HG02884 (cell line): Measurements from ENCODE around the gene ALDH1L1.
A peak's percentile ranks its signal among the peaks of the same experiment; 100 is the strongest.
"Not testable (repeated sequence)": the region's sequence is repeated elsewhere in the genome, so short reads cannot be mapped to it uniquely, and the experiment has no call there.

ENCODE experiments used
- ATAC-seq: cut with Tn5 transposase; IDR thresholded peaks from one replicate; pipeline ENCODE4 v1.9.1; 2021; ENCODE audit warnings: mild to moderate bottlenecking, moderate library complexity; ENCODE audit not compliant: unreplicated experiment

Gene ALDH1L1

DNA sequence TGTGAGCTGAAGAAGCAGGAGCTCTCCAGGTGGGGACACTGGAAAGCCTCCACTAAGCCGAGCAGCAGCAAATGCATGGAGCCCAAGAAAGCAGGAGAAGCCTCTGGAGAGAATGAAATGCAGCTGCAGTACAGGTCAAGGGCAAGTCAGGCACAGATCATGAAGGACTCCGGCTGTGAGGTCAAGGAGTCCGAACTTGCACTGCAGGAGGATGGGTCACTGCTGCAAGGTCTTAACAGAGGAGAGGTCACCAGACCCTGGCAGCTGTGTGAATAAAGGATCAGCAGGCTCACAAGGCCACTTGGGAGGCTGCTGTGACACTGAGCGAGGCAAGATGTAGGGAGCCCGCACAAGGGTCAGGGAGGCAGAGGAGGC is 71.7 kb downstream of the ALDH1L1 start:
- ATAC-seq, result no peak

DNA sequence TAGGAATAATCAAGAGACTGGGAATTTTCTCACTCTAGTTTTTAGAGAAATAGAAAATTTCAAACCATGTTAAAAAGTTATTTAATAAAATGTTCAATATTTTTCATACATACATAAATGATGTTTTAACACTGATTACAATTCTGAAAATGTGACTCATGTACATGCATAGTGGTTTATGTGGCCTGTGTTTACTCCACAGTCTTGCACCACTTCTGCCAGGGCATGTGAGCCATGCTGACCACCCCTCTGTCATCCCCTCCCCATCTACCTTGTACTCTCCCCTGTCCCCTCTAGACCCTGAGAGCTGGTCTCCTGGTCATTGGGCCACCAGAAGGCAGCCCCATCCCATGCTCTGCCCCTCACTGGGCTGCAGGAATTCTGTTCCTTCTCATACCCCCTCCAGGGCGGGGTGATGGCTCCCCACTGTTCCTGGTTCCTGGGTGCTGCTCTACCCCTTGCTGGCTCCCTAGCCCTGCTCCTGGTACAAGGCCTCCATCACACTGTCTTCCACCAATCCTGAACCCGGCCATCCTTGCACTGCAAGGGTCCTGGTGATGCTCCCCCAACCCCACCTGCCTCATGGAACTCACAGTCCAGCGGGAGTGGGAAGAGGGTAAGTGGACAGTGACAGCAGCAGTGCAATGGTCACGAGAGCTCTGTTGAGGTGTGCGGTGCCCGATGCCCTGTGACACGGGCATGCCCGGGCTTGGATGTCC is 72.3 kb downstream of the ALDH1L1 start:
- no peak for ATAC-seq

DNA sequence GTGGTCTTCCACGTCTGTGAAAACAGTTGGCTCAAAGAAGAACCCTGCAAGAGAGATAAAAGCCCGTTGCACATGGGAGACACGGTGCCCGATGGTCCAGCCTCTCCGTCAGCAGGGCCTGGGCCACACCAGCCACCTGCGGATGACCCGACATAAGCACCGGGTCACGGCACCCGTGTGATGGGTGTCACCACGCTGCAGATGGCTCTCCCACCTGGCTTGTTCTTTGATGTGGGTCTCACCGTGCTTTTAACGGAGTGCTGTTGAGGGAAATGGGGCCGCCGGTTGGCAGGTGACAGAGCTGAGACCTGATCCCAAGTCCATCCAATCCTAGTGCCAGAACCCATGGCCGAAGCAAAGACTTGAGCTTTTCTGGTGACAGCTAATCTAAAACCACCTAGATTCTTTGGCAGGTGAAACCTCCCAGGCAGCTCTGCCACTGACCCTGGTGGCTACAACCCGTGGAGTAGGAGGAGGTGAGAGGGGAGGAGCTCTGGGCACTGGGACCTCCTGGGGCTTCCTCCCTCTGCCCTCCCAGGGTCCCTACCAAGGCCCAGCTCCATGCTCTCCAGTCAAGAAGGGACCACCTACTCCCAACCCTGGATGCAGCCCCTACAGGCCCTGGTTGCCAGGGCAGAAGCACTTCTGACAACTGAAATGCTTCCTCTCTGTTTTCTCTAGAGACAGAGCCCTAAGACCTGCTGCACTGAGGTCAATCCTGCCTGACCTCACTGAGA is 73.0 kb downstream of the ALDH1L1 start:
- no peak for ATAC-seq

DNA sequence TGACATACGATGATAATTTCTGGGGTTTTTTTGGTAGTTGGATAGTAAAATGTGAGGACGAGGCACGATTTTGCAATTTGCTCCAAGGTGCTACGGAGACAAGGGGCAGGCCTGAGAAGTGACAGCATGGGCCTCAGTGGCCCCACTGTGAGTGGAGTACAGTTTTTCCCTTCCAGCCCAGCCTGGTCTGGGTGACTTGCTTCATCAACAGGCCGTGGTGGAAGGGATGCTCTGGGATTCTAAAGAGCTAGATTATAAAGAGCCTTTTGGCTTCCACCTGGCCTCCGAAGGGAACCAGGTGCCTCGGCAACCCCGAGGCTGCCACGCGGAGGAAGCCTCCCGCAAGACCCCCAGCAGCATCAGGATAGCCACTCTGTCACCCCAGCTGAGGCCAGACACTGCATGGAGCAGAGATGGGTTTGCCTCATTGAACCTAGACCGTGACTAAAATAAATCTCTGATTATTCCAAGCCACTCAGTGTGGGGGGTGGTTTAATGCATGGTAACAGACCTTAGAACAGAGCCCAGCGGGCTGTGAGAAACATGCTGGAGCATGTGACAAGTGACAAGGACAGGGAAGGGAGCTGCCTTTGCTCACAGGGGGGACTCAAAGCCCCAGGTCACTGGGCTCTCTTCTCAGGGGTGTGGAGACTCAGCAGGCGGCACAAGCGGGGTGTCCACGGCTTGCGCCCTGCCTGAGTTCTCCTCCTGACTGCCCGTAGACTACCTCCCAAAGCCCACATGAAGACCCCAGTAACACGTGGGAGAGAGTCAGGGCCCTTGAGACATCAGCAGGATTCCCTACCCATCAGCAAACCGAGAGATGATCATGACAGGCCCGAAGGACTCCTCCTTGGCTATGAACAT is 73.8 kb downstream of the ALDH1L1 start:
- no peak for ATAC-seq

DNA sequence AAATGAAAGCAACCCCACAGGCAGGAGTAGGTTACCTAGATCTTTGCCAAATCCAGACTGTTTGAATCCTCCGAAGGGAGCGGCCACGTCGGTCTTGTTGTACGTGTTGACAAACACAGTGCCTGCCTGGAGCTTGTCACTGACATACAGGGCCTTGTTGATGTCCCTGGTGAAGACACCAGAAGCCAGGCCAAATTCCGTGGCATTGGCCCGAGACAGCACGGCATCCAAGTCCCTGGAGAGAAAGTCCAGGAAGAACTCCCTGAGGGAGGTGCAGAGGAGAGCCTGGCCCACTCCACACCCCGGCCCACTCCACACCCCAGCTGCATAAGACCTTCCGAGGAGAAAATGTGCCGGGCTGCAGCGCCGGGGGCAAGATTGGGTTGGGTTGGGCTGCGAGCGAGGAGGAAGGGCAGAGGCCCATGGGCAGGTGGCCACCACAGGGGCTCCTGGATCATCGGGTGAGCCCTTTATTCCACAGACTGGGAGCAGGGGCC is 74.6 kb downstream of the ALDH1L1 start:
- ATAC-seq, result no peak

DNA sequence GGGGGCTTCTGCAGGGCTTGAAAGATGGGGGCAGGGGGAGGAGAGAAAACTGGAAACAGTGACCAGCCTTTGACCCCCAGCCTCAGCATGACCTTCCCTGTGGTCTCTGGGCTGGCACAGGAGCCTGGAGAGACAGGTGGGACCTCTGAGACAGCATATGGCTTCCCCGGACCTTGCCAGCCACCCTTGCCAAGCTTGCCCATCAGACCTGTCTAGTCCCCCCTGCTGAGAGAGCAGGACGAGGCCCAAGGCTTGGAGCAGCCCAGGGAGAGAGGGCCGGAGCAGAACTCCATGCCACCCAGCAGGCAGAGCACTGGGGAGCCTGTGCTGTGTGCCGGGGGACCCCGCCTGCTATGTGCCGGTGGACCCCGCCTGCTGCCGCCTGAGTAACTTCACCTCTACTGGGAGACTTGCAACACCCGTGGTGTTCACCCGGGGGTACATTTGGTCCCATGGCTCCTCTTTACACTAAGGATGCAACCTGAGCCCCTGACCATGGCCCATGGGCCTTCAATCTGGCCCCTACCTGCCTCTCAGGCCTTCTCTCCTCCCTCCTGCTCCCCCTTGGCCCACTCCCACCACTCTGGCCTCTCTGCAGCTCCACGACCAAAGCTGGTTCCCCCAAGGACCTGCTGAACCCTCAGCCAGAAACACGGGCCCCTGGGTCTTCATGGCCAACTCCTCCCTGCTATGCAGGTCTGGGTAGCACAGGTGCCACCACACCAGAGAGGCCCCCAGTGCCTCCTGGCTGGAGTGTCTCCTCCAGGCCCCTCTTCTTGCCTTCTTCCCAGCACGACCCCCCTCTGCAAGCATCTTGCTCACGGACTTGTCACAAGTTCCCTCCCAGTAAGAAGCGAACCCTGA is 75.4 kb downstream of the ALDH1L1 start:
- no peak for ATAC-seq

DNA sequence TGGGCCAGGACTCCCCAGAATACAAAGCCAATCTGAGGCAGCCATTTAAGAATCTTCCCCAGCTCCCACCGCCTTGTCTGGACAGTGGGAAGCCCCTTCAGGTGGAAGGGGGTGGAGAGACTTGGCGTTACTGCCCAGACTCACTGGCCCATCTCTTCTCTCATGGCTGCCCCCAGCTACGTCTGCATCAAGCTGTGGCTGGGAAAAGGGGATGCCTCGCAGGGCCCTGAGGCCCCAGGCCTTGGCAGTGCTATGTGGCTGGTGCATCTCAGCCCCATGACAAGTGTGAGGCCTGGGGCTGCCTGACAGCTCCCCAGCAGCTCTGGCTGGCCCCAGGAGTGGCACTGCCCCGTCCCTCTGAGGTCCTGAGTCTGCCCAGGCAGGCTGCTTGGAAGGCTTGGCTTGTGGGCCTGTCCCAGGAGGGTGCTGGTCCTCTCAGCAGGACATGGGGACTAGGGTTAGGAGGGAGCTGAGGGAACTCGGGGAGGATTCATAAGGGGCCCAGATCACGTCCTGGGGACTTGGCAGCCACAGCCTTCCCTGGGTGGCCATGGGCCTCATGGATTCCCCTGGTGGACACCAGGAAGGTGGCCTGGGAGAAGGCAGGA is 76.3 kb downstream of the ALDH1L1 start:
- no peak for ATAC-seq

DNA sequence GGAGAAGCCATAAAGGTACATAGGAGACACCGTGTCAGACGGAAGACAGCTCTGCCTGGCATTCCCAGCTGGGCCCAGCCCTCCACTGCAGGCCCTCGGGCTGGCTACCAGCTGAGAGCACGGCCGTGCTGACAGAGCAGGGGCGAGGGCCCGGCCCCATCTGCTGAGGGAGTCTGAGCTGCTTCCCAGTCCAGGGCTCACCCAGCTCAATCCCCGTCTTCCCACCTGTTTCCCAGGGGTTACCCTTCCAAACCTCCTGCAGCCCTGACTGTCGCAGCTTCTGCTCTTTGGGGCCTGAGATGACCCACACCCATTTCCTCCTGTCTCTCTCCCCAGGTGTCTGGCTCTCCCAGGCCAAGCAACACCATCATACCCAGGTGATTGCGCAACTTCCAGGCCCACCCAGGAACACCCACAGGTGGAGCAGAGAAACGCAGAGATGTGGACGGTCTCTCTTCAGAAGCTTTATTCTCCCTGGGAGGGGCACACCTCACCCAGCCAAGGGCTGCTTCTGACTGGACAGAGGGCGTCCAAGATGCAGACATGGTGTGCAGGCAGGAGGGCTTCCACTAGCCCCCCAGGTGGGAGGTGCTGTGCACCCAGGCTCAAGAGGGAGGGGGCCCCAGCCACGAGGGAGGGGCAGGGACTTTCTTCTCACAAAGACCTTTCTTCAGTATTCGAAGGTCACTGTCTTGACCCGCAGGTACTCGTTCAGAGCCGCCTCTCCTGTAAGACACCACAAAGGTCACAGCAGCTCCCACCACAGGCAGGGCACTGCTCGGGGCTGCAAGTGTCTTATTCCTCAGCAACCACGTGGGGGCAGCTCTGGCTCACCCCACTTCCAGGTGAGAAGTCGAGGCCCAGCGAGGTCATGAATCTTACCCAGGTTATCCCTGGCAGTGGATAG is 77.0 kb downstream of the ALDH1L1 start:
- ATAC-seq, result no peak

DNA sequence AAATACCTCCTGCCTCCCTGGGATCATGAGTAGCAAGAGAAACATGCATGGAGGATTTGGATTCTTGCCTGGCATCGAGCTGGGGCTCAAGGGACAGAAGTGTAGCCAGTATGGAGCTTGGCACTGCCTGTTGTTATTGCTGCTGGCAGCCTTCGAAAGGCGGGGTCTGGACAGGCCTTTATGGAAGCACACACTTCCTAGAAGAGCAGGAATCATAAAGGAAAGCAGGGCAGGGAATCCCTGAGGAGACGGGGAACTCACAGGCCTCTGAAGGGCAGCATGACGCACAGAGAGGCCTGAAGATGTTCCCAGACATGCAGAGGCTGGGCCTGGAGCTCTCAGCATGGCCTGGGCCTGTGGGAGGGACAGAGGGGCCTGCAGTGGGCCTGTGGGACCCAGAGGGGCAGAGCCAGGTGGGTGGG is 77.8 kb downstream of the ALDH1L1 start:
- no peak for ATAC-seq

DNA sequence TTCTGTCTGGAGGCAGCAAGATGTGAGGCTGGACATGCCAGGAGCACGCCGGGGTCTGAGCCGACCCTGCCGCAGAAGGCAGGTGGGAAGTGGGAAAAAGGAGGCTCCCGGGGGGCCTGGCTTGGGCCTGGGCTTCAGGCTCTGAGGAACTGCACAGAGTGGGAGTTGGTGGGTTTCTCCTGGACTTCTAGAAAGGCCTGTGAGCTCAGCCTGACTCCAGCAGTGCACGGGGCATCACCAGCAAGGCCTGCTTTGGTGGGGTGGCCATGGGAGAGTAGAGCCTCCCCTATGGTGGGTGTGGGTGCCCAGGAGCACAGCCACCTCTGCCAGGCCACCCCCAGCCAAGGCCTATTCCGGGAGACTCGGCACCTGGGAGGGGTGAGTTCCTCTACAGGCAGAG is 78.4 kb downstream of the ALDH1L1 start:
- no peak for ATAC-seq

DNA sequence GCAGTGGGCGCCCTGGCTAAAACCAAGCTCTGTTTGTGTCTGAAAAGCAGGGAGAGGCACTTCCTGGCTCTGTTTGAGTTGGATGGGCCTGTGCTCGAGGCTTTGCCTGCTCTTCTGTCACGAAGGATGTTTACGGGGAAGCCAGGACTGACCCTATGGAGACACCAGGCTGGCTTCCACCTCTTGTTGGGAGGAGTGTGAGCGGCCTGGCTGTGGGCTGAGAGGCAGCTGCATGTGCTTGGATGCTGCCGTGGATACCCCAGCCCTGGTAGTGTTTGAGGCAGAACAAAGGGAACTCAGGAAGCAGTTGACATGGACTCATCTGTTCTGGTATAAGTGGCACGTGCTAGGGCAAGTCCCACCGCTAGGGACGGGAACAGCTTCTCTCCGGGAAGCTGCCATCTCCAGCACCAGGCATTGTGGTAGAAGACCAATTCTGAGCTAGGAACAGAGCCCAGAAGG is 78.8 kb downstream of the ALDH1L1 start:
- ATAC-seq, result no peak

DNA sequence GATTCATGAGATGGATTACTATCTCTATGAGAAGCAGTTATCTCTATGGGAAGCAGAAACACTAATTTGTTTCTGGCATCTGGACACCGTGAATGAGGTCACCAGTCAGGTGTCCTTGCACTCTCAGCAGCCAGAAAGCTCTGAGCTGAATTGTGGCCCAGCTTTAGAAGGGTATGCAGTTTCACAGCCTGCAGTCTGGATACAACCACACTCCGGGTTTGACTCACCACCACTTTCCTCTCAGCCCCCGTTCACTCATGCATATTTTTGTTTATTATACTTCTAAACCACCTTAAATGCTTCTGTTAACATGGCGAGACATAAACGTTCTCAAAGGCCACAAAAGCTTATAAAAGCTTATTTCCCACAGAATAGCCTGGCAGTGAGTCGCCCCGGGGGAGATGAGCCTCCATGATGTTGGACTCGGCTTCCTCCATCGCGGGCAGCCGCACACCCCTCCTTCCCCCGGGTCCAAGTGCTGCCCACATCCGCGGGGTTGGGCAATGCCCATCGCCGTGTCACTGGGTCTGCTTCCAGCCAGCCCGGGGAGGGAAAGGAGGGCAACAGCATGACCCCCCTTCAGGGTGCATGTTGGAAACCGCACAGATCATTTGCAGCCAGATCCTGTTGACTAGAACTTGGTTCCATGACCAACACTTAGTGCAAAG is 79.6 kb downstream of the ALDH1L1 start:
- peak; percentile 55 for ATAC-seq

DNA sequence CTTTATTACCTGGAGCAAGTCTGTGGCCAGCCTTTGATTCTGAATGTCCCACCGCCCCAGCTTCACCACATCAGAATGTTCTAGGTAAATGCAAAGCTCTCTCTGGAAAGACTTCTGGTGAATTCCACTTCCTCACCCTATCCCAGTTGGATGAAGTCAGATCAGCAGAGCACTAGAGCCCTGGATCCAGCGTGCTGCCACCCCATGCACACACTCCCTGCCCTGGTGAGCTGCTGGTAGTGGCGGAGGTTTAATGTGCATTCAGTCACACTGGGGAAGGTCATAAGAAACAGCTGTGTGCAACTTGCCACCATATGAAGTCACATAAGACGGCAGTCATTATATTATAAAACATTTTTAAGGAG is 80.1 kb downstream of the ALDH1L1 start:
- no peak for ATAC-seq

DNA sequence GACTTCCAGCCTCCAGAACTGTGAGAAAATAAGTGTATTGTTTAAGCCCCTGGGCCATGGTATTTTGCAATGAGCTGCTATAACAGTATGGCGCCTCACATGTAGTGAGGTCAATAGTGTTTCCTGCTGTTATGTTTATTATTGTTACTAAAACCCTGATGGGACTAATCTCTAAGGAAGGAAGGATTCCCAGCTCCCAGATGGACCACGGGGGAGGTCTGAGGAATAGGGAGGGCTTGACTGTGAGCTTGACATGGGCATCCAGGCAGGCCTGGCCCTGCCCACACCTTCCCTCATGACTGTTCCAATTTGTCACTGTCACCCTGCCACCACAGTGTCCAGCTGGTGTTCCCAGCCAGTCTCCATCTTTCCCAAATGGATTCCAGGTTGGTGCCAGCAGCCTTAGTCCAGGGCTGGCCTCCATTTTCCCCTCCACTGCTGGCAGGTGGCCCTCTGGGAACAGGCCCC is 82.0 kb downstream of the ALDH1L1 start:
- no peak for ATAC-seq

DNA sequence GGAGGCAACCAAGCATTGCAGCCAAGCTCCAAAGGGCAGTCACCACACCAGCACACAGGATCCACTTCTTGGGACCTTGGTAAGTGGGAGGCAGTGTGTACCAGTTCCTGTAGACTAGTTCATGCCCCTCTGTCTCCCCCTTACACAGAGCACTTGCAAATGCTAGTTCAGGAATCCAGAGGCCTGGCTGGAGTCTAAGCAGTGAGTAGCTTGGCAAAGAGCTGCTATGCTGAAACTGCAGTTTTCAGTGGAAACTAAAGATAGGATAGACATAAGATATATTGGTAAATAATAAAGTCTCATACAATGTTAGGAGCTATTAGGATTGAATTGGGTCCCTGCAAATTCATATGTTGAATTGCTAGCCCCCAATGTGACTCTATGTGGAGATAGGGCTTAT is 82.6 kb downstream of the ALDH1L1 start:
- ATAC-seq, result no peak

DNA sequence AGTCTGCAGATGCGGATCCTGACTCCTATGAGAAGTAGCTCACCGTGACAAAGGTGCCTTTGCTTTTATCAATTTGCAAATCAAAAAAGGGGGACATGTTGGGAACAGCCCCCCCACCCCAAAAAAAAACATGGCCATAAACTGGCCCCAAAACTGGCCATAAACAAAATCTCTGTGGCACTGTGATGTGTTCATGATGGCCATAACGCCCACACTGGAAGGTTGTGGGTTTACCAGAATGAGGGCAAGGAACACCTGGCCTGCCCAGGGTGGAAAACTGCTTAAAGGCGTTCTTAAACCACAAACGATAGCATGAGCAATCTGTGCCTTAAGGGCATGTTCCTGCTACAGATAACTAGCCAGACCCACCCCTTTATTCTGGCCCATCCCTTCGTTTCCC is 84.1 kb downstream of the ALDH1L1 start:
- not testable (repeated sequence) for ATAC-seq

DNA sequence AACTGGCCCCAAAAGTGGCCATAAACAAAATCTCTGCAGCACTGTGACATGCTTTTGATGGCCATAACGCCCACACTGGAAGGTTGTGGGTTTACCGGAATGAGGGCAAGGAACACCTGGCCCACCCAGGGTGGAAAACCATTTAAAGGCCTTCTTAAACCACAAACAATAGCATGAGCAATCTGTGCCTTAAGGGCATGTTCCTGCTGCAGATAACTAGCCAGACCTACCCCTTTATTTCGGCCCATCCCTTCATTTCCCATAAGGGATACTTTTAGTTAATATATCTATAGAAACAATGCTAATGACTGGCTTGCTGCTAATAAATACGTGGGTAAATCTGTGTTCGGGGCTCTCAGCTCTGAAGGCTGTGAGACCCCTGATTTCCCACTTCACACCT is 88.3 kb downstream of the ALDH1L1 start:
- not testable (repeated sequence) for ATAC-seq

DNA sequence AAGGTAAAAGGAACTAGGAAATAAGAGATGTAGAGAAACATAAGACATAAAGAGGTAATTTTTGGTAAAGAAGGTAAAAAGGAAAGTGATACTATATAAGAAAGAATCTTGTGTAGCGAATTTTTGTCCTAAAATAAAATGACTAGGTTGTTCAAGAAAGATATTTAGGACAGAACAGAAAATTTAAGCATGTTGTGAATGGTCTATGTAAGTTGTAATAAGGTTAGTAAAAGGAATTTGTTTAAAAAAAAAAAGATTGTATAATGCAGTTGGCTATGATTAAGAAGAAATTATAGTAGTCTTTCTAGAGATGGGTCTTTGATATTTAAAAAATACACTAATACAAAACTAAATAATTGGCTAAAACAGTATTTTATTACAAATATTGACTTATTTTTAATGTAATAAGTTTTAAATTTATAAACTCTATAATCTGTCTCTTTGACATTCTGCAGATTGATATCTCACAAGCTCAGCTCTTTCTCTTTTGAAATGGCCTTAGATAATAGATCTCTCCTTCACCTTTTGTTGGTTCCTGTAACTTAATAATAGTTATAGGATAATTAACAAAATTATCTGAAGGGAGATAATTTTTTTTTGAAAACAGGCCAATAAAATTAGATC is 92.7 kb downstream of the ALDH1L1 start:
- ATAC-seq, result no peak
